Fibroblast of villous mesenchyme (primary cell): ENCODE measurements around the gene MARK4. TPM values are rescaled to one million over a fixed set of nuclear protein-coding genes. Genes with fewer than 3 reads are reported as not detected.
"Not testable (repeated sequence)": the region's sequence is repeated elsewhere in the genome, so short reads cannot be mapped to it uniquely, and the experiment has no call there.

Experiments used
- DNase-seq: peaks from one replicate; pipeline ENCODE4 v3.0.0-alpha.2; 2010; ENCODE audit warnings: low read depth
- H3K4me3 ChIP-seq: 2 replicates; pipeline ENCODE4 v1.5.1; 2011; ENCODE audit warnings: low read depth, mild to moderate bottlenecking, low read length
- CTCF ChIP-seq: IDR thresholded peaks from 2 replicates; pipeline ENCODE4 v1.5.1; 2012; ENCODE audit warnings: low read depth, mild to moderate bottlenecking, low read length; ENCODE audit not compliant: insufficient read depth
- total RNA-seq: library from RNA; depleted of rRNA; stranded (reverse); fragments of >200 nt; gene quantifications from 2 replicates; pipeline ENCODE4 v1.2.3, GENCODE V29; 2012

Gene MARK4
- total RNA-seq, 1 donor, result 14.2 TPM

- no peak for TF ChIP-seq CTCF
- H3K4me3 ChIP-seq, result no peak overlapping the region
- DNase-seq, result no peak
These were observed 56.3 kb downstream of the MARK4 start for GRCh38 chr19:45307361-45307760.

DNA sequence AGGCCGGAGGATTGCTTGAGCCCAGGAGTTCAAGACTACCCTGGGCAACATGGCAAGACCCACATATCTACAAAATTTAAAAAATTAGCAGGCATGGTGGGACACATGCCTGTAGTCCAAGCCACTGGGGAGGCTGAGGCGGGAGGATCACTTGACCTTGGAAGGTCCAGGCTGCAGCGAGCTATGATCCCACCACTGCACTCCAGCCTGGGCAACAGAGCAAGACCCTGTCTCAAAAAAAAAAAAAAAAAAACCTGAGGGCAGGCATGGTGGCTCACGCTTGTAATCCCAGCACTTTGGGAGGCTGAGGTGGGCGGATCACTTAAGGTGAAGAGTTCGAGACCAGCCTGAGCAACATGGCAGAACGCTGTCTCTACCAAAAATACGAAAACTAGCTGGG, 58.3 kb downstream of the MARK4 start:
- not testable (repeated sequence) for DNase-seq, H3K4me3 ChIP-seq

- no peak overlapping the region for H3K4me3 ChIP-seq
- DNase-seq, result no peak
- no peak for TF ChIP-seq CTCF
These were observed 60.5 kb downstream of the MARK4 start for GRCh38 chr19:45311621-45312020.

- not testable (repeated sequence) for DNase-seq, H3K4me3 ChIP-seq
These were observed 61.2 kb downstream of the MARK4 start for GRCh38 chr19:45312285-45312684.

- no peak overlapping the region for H3K4me3 ChIP-seq
- DNase-seq, result no peak
- TF ChIP-seq CTCF, result no peak
These were observed 63.7 kb downstream of the MARK4 start for GRCh38 chr19:45314708-45315245.

DNA sequence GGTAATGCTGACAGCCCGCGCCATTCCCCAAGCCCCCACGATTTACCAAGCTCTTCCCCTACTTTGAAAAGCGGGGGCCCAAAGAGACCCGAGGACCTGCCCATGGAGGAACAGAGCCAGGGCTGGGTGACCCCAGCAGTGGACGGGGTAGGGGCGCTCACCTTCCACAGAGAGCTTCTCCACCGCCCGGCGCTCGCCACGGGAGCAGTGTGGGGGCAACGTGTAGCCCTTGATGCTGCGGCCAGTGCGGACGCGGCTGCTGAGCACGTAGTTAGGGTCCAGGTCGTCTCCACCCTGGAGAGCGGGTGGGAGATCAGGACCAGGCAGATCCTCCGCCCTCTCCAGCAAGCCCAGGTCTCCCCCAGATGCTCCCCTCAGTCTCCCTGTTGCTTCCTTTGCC, 64.2 kb downstream of the MARK4 start:
- DNase-seq, result no peak
- TF ChIP-seq CTCF, result no peak
- H3K4me3 ChIP-seq, result no peak overlapping the region

GRCh38 chr19:45320997-45321775, 70.1 kb downstream of the MARK4 start:
- H3K4me3 ChIP-seq, result no peak overlapping the region
- no peak for DNase-seq
- no peak for TF ChIP-seq CTCF

GRCh38 chr19:45321848-45322247, 70.8 kb downstream of the MARK4 start:
- no peak for TF ChIP-seq CTCF
- no peak for DNase-seq
- H3K4me3 ChIP-seq, result no peak overlapping the region
